Stomach (tissue), 4 donors: ENCODE results near the gene WASL.

Source experiments
- CTCF ChIP-seq, 7 experiments: fragments of 450-650 bp in 4 of 7; fragments of 200-600 bp in 3 of 7; sonication (generic) in 3 of 7; IDR thresholded peaks; one replicate each; pipeline ENCODE4 v1.5.1; 2016 to 2019; ENCODE audit warnings: antibody characterized with exemption in 7 of 7, control low read depth in 2 of 7, mild to moderate bottlenecking in 1 of 7
- EP300 ChIP-seq: sonication (generic); formaldehyde crosslinking; IDR thresholded peaks from one replicate; pipeline ENCODE4 v1.6.1; 2017; ENCODE audit warnings: antibody characterized with exemption
- POLR2A ChIP-seq, 4 donors: fragments of 450-650 bp; IDR thresholded peaks; one replicate each; pipeline ENCODE4 v1.6.1; 2016; ENCODE audit warnings: antibody characterized with exemption in 4 of 4, control low read depth in 2 of 4, mild to moderate bottlenecking in 1 of 4, moderate library complexity in 1 of 4
- POLR2AphosphoS5 ChIP-seq, 3 donors: sonication (generic); formaldehyde crosslinking; IDR thresholded peaks; one replicate each; pipeline ENCODE4 v1.6.1; 2016; ENCODE audit warnings: antibody characterized with exemption in 3 of 3

GRCh38 chr7:123687161-123687560 is 61.6 kb downstream of the WASL start:
- TF ChIP-seq POLR2A (IDR thresholded peaks at IDR 0.05), result no peak
- TF ChIP-seq POLR2AphosphoS5 (IDR thresholded peaks at IDR 0.05), result no peak
- TF ChIP-seq CTCF (IDR thresholded peaks at IDR 0.05), result no peak
- TF ChIP-seq EP300, result no peak
